A673 (cell line): ENCODE measurements around the gene GSE1.

Experiments used
- CTCF ChIP-seq: fragments of 300-800, 200-600 bp; sonication (generic); conservative IDR thresholded peaks from 2 replicates; pipeline ENCODE4 v1.5.1; 2017; ENCODE audit warnings: low read depth, mild to moderate bottlenecking, antibody characterized with exemption, low read length, moderate library complexity, mixed read lengths
- EZH2 ChIP-seq: fragments of 200-600 bp; sonication (generic); IDR thresholded peaks from 2 replicates; pipeline ENCODE4 v1.6.1; 2017; ENCODE audit warnings: borderline replicate concordance, low read depth, mild to moderate bottlenecking, mixed read lengths, antibody characterized with exemption, low read length; ENCODE audit not compliant: poor library complexity, severe bottlenecking

- TF ChIP-seq EZH2 (no peak), CTCF (no peak)
Measured at GRCh38 chr16:85663891-85664321, 50.8 kb downstream of the GSE1 start.
